Inflammatory macrophage treated with lipopolysaccharide for 4 hours (primary cell): Measurements from ENCODE around the gene RPS10.
"Not testable (repeated sequence)": the region's sequence is repeated elsewhere in the genome, so short reads cannot be mapped to it uniquely, and the experiment has no call there.

Experiments used
- DNase-seq: peaks from one replicate; pipeline ENCODE4 v3.0.0-alpha.2; 2020

Gene RPS10

GRCh38 chr6:34447386-34447785 is 21.5 kb upstream of the RPS10 start:
- peak; percentile 30 for DNase-seq

- DNase-seq: no peak
Measured at GRCh38 chr6:34445313-34445860, 19.5 kb upstream of the RPS10 start.

DNA sequence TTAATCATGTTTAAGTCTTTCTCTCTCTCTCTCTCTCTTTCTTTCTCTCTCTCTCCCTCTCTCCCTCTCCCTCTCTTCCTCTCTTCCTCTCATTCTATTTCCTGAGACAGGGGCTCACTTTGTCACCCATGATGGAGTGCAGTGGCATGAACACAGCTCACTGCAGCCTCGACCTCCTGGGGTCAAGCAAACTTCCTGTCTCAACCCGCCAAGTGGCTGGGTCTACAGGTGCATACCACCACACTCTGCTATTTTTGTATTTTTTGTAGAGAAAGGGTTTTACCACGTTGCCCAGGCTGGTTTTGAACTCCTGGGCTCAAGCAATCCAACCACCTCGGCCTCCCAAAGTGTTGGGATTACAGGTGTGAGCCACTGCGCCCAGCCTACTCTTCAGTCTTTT is 15.7 kb upstream of the RPS10 start:
- DNase-seq: no peak

- DNase-seq: no peak
Measured at GRCh38 chr6:34439442-34439841, 13.6 kb upstream of the RPS10 start.

DNA sequence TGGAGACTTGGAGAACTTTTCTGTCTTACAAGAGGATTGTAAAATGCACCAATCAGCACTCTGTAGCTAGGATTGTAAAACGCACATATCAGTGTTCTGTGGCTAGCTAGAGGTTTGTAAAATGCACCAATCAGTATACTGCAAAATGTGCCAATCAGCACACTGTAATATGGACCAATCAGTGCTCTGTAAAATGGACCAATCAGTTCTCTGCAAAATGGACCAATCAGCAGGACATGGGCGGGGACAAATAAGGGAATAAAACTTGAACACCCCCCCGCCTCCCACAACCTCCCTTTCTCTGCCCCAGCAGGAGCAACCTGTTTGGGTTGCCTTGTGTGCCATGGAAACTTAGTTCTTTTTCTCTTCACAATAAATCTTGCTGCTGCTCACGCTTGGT is 12.8 kb upstream of the RPS10 start:
- no peak for DNase-seq

DNA sequence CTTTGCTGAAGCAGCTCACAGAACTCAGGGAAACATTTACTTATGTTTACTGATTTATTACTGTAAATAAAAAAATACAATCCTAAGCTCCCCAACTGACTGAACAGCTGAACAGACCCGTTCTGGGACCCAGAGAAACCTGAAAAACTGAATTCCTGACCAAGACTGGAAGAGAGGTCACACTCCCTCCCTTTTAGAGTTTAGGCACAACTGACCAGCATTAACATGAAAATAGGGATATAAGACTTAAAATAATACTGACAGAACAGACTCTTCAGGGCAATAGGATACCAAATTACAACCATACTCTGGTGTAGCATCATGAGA is 11.7 kb upstream of the RPS10 start:
- DNase-seq: no peak

DNA sequence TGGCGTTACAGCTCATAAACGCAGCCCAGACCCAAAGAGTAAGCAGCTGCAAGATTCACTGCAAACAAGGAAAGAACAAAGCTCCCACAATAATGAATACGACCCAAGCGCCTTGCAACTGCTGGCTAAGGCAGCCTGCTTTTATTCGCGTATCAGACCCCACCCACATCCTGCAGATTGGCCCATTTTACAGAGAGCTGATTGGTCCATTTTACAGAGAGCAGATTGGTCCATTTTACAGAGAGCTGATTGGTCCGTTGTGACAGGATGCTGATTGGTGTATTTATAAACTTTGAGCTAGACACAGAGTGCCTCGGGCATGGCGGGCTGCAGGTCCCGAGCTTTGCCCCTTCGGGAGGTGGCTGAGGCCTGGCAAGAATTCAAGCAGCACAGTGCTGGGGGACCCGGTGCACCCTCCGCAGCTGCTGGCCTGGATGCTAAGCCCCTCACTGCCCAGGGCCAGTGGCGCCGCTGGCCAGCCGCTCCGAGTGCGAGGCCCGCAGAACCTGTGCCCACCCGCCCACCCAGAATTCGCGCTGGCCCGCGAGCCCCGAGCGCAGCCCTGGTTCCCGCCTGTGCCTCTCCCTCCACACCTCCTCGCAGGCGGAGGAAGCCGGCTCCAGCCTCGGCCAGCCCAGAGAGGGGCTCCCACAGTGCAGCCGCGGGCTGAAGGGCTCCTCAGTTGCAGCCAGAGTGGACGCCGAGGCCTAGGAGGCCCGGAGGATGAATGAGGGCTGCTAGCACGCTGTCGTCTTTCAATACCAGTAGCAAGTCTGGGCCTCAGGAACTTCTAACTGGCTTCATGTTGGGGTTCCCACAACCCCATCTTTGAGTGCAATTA is 11.2 kb upstream of the RPS10 start:
- no peak for DNase-seq

GRCh38 chr6:34435916-34436315 is 10.0 kb upstream of the RPS10 start:
- no peak for DNase-seq

DNA sequence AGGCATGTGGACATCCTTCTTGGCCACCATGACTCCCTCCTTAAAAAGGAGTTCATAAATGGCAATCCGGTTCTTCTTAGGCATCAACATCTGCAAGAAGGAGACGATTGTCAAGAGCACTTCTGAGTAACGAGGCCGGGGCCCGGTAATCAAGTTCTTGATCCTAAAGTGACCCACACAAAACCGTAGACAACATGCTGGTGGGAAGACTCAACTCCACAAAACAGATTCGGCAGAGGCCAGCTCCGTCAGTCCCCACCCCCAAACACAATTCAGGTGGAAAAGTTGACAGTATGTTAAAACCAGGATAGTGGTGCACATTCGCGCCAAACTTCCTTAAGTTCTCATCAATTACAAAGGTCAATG is 754 bp downstream of the RPS10 start:
- peak; percentile 2 for DNase-seq

DNA sequence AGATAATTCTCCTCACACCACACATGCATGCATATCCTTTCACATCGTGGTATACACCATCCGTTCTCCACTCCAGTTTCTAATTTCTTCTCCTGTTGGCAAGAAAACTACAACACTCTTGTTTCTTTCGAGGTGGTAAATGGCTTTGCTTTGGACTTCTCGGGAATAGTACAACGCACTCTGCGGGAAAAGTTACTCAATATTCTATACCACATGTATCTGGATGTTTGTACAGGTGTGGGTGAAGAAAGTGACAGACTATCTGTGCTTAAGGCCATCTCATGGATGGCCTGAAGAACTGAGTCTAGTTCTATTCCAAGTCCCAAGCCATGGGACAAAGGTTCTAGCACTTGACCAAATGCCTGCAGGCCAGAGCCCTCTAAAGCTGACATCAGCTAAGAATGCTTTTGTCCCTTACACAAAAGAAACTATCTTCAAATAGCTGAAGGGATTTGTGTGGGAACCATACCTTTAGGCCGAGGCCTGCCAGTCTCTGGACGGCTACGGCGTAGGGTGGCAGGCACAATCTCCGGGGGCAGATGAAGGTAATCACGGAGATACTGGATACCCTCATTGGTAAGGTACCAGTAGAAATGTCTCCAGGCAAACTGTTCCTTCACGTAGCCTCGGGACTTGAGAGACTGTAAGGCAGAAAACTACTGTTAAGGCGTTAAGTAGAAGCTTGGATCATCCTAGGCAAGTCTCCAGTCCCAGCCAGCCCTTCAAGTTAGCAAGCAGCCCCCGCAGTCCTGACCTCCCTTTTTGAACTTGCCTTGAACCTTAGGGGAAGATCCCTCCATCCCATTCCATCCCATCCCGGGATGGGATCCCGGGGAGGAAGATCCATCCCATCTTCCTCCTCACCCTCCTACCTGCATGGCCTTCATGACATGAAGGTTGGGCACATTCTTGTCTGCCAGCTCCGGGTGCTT is 1.4 kb downstream of the RPS10 start:
- DNase-seq: no peak

DNA sequence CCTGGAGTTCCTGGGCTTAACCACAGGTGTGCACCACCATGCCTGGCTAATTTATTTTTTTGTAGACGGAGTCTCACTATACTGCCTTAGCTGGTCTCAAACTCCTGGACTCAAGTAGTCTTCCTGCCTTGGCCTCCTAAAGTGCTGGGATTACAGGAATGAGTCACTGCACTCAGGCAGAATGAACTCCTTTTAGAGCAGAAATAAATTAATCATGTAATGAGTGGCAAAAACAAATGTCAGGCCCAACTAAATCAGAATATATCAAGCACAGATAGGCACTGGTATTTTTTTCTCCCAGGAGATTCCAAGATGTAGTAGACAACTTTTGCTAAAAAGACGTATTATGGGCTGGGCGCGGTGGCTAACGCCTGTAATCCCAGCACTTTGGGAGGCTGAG is 2.6 kb downstream of the RPS10 start:
- DNase-seq: no peak

- no peak for DNase-seq
Measured at GRCh38 chr6:34418367-34418766, 7.5 kb downstream of the RPS10 start.

GRCh38 chr6:34416877-34417371 is 8.9 kb downstream of the RPS10 start:
- no peak for DNase-seq

DNA sequence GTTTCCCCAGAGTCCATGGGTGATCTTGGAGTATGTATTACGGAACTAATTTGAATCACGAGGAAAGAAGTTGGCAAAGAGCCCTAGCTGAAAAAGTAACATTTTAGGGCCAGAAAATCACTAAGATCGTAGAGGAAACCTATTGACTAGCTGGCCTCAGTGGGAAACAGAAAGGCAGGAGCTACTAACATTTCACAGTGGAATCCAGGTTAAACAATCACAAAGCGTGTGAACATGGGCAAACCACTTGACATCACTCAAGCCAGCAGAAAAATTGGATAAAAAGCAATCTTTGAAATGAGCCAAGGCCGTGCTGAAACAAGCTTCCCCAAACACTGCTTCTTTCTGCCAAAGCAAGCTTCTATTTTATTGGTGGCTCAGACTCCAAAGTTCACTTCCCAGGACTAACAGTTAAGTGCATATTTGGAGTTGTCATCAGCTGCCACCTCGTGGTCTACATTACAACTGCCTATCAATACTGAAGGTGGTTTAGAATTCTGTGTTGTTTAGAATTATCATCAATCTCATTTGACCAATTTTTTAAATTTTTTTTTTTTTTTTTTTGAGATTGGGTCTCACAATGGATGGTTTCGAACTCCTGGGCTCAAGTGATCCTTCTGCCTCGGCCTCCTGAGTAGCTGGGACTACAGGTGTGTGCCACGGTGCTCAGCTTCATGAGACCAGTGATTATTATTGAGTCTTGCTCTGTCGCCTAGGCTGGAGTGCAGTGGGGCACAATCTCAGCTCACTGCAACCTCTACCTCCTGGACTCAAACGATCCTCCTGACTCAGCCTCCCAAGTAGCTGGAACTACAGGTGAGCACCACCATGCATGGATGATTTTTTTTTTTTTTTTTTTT is 10.6 kb downstream of the RPS10 start:
- DNase-seq: peak; percentile 80

GRCh38 chr6:34412643-34413214 is 13.1 kb downstream of the RPS10 start:
- no peak for DNase-seq

DNA sequence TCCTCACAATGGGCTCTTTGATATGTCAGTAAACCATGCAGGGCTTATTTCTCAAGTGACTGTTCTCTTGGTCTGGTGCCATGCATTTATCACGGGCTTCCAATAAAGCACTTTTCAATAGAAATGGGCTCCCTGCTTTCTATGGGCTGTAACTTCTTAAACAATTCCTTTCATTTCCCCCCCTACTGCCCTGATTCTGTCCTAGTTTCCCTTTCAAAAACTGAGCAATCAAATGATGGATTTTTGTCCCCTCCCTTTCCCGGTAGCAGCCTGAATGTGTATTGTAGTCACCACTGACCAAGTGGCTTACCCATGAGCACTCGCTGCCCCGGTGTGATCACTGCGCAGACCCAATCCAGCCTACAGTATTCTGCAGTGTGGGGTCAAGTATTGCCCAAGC is 13.9 kb downstream of the RPS10 start:
- no peak for DNase-seq

DNA sequence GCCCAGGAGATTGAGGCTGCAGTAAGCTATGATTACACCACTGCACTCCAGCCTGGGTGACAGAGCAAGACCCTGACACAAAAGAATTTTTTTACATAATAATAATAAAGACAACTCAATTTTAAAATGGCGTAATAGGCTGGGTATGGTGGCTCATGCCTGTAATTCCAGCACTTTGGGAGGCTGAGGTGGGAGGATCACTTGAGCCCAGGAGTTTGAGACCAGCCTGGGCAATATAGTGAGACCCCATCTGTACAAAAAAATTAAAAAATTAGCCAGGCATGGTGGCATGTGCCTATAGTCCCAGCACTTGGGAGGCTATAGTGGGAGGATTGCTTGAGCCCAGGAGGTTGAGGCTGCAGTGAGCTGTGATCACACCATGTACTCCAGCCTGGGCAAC is 18.0 kb downstream of the RPS10 start:
- not testable (repeated sequence) for DNase-seq

- DNase-seq: no peak
Measured at GRCh38 chr6:34396518-34396917, 29.4 kb downstream of the RPS10 start.

DNA sequence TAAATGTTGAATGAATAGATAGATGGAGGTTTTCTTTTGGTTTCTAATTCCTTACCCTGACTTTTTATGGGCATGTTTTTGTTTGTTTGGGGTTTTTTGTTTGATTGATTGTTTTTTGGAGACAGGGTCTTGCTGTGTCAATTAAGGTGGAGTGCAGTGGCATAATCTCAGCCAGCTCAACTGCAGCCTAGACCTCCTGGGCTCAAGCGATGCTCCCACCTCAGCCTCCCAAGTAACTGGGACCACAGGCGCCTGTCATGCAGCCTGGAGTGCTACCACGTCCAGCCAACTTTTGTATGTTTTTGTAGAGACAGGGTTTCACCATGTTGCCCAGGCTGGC is 31.9 kb downstream of the RPS10 start:
- DNase-seq: no peak

DNA sequence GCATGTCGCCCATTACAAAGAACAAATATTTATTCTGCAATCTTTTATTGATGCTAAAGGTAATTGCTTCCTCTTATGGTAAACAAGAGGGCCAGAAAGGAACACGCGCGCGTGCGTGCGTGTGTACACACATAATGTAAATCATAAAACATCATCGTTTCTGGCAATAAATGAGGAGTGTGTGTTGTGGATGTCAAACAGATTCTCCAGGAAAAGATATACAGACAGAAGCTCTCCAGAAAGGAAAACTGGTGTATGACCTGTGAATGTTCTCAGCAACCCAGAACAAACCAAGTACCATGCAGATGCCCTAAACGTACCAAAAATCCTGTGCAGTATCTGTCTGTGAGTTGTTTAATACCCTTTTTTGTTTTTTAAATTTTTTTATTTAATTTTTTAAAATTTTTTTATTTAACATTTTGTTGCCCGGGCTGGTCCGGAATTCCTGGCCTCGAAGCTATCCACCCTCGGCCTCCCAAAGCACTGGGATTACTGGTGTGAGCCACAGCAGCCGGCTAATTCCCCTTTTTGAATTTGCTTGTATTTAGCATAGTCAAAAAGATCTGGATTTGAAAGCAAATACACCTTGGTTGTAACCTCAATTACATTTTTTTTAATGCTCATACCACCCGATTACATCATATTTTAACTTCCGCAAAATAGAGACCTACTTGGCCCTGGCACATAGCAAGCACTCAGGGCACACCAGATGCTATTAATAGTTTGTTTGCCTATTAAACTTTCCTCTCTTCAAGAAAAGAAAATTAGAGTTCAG is 32.5 kb downstream of the RPS10 start:
- DNase-seq: peak; percentile 68

- DNase-seq: peak; percentile 97
Measured at GRCh38 chr6:34392497-34393190, 33.2 kb downstream of the RPS10 start, which contains the start of gene NUDT3. Gene NUDT3, minus strand, starts transcription at chr6:34392669. Its CDS starts 307 bp downstream, at chr6:34392362.
